ENCODE measurements around the gene ARHGAP40.

Gene ARHGAP40

GRCh38 chr20:38601216-38602184 is at the start of gene ARHGAP40:
Gene ARHGAP40, plus strand, starts transcription at chr20:38601809.
- DNase-seq (ENCODE audit: low read depth, low spot score) = no peak

- DNase-seq (ENCODE audit: low read depth, low spot score) = no peak
Observed at GRCh38 chr20:38554986-38555385, 46.6 kb upstream of the ARHGAP40 start.

GRCh38 chr20:38555395-38555794 is 46.2 kb upstream of the ARHGAP40 start:
- DNase-seq (ENCODE audit: low read depth, low spot score) = no peak

DNA sequence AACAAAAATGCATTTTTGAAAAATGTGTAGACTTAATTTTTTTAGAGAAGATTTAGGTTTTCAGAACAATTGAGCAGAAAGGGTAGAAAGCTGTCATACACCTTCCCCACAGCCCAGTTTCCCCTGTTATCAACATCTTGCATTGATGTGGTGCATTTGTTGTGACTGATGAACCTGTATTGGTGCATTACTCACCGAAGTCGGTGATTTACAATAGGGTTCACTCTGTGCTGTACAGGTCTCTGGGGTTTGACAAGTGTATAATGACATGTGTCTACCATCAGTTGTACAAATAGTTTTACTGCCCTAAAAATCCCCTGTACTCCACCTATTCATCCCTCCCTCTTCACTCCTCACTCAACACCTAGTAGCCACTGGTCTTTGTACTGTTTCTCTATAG is 44.4 kb upstream of the ARHGAP40 start:
- DNase-seq (ENCODE audit: low read depth, low spot score) = no peak

DNA sequence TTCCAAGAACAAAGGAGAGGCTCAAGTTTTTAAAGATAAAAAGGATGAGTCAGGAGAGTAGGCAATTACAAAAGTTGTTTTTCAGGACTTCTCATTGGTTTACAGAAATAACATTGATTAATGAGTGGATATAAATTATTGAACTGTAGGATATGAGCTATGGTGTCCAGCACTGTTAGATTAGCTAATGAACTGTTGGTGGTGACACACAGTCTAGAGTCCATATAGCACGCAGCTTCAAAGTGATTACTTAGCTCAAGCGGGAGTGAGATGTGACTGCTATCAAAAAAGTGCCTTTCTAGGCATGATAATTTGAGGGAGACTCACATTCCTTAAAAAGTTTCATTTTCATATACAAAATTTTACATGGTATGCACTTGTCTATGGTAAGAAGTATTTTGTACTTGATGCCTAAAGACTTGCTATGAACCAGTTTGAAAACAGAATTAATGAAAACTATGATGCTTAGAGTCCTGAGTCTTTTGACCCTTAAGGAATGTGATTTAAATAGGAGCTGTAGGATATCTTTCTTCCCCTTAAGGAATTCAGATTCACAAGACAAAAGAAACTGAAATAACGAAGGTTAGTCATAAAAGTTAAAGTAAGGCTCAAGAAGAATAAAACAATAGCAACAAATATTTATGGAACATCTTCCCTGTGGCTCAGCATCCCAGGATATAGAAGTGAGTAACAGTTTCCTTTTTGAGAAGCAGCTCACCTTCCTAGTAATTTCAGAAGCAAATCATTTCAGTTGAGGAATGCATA is 42.8 kb upstream of the ARHGAP40 start:
- DNase-seq (ENCODE audit: low read depth, low spot score) = no peak

DNA sequence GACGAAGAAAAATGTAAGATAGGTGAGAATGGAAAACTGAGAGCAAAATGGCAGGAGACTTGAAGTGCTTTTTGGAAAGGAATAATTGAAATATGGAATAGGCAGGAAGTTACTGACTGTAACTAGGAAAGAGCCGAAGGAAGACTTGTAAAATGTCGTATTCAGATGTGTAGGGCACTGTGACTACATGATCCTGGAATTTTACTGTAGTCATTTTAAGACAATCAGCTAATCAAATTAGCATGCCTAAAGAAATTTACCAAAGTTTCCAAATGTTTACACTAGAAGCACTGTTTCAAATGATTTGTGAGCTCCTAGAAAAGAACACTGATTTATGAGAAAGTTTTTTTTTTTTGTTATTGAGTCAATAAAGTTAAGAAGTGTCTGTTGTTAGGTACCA is 41.8 kb upstream of the ARHGAP40 start:
- DNase-seq (ENCODE audit: low read depth, low spot score) = no peak

GRCh38 chr20:38563802-38564431 is 37.7 kb upstream of the ARHGAP40 start:
- no peak for DNase-seq (ENCODE audit: low read depth, low spot score)

- no peak for DNase-seq (ENCODE audit: low read depth, low spot score)
Observed at GRCh38 chr20:38564680-38565079, 36.9 kb upstream of the ARHGAP40 start.

DNA sequence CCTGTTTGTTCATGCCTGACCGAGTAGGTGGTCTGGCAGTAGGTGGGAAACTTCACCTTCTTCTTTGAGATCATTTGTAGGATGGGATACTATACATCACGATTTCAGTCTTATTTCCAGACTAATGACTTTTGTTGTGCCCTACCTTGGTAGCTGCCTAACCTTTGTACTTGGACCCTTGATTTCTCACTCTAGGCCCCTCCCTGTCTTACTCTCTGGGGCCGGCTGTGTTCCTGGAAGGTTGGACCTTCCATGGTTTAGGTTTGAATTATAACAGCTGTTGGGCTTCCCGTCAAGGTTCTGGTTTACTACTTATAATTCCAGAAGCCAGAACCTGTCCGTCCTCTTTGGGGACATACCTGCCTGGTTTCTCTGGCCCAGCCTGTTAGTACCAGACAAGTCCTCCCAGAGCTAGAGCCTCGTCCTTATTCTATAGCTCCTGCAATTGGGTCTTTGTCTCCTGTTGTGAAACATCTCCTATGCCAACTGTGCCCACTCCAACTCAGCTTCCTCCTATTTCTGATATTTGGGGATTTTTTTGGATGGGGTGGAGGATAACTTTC is 35.5 kb upstream of the ARHGAP40 start:
- DNase-seq (ENCODE audit: low read depth, low spot score) = no peak

DNA sequence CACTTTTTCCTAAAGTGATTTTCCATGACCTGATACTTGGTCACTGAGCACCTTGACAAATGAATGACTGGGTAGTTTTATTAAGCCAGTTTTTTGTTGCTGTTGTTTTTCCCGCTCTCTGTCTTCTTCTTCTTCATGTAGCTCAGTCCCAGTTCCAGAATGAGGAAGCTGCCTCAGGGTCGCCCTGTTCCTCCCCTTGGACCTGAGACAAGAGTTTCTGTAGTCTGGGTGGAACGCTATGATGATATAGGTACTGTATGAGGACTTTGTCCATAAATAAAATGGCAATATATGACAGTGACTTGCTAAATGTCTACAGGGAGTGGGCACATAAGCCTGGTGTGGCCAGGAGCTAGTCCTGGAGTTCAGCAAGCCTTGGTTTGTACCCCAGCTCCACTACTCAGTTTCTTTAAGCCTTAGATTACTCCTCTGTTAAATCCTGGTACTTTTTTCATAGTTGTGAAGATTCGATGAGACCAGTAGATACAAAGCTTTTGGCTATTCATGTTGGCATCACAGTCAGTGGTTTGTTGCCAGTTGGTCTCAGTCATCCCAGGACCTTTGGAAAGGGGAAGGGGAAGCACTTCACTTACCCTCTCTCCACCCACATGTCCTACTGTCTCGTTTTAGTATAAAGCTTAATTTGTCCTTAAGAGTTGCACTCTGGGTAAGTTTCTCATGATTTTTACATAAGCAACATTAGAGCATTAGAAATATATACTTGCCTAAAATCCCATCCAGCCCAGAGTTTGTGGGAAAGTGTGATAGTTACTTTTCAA is 31.7 kb upstream of the ARHGAP40 start:
- no peak for DNase-seq (ENCODE audit: low read depth, low spot score)

DNA sequence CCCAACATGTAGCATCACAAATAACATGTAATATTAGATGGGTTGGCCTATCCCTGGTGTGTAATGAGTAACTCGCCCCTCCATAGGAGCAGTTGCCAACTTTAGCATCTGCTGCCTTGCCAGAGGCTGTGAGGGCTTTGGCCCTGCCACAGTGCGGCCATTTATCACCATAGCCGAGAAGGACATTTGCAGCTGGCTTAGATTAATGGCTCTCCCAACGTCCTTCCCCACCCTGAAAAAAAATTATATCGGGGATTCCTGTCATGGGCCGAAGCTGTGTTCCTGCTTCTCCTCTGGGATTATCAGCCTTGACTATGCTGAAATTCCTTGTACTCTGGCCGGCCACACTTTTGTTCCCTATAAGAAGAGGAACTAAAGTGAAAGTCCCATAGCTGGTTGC is 28.2 kb upstream of the ARHGAP40 start:
- no peak for DNase-seq (ENCODE audit: low read depth, low spot score)

- DNase-seq (ENCODE audit: low read depth, low spot score) = no peak
Observed at GRCh38 chr20:38579219-38579910, 22.2 kb upstream of the ARHGAP40 start.

DNA sequence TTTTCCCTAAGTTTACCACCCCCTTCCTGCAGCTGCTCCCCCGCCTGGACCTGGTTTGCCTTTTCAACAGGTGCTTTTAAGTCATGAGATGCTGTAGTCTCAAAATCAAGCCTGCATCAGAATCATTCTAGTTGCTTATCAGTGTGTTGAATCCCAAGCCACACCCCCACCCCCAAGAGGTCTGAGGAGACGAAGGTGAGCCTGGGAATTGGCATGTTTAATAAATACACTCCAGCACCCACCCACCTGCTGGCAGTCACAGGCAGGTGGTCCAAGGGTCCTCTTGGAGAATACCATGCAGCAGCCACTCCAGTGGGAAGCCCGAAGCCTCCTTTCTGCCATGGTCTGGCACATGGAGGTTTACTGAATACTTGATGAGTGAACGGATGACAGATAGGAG is 21.7 kb upstream of the ARHGAP40 start:
- no peak for DNase-seq (ENCODE audit: low read depth, low spot score)

GRCh38 chr20:38581013-38581412 is 20.6 kb upstream of the ARHGAP40 start, which contains the start of gene ADIG:
Gene ADIG, plus strand, starts transcription at chr20:38581197. Its CDS starts 54 bp downstream, at chr20:38581251.
- no peak for DNase-seq (ENCODE audit: low read depth, low spot score)

- DNase-seq (ENCODE audit: low read depth, low spot score) = no peak
Observed at GRCh38 chr20:38581830-38582358, 19.7 kb upstream of the ARHGAP40 start.

DNA sequence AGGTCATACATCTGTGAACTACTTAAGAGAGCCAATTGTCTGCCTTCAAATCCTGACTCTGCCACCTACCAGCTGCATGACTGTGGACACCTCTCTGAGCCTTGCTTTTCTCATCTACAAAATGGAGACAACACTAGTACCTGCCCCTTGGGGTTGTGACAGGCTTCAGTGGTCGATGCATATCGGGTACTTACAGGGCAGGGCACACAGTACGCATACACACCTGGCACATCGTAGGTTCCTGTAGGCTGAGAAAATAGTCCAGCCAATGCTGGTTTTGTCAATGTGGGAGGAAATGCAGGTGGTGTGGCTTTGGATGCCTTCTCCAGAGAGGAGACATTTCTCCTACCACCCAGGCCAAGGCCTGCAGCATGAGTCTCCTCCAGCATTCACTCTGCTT is 18.3 kb upstream of the ARHGAP40 start:
- no peak for DNase-seq (ENCODE audit: low read depth, low spot score)

DNA sequence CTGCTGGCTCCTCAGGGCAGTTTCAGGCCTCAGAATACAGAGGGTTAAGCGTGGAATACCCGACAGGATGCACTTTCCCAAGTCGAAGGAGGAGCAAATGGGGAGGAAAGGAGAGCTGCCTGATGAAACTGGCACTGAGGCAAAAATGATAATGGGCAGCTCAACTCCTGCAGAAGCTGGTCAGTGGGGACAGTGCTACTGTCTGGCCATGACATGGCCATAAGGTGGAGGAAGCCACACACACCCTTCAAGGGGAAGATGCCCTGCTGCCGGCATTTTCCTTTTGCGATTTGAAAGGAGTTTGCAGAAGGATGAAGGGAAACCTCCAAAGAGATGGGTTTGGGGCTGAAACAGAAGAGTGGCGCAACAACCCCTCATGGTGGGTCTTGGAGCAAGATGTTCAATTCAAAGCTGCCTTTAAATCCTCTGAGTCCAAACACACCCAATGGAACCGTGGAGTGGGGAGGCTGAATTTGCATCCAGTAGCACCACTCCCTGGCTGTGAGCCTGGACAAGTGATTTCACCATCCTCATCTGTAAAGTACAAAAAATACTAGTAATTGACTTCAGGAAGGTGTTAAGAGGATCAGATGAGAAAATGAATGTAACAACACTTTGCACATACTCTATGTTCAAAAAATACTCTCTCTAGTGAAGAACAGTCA is 17.4 kb upstream of the ARHGAP40 start:
- DNase-seq (ENCODE audit: low read depth, low spot score) = no peak

GRCh38 chr20:38585404-38586180 is 16.0 kb upstream of the ARHGAP40 start:
- no peak for DNase-seq (ENCODE audit: low read depth, low spot score)

- no peak for DNase-seq (ENCODE audit: low read depth, low spot score)
Observed at GRCh38 chr20:38586181-38586525, 15.5 kb upstream of the ARHGAP40 start.

All from smooth muscle cell of the brain vasculature (primary cell).